GM19099 (cell line): Measurements from ENCODE around the gene ST3GAL5.

Experiments used
- POLR2A ChIP-seq: IDR thresholded peaks from 3 replicates; pipeline ENCODE4 v1.6.1; 2011; ENCODE audit warnings: low read depth; ENCODE audit not compliant: insufficient read length; ENCODE audit errors: extremely low read depth

The ST3GAL5 gene

GRCh38 chr2:85922199-85922598, 33.4 kb upstream of the ST3GAL5 start:
- TF ChIP-seq POLR2A, result no peak

GRCh38 chr2:85921659-85922058, 32.9 kb upstream of the ST3GAL5 start:
- TF ChIP-seq POLR2A, result no peak

- no peak for TF ChIP-seq POLR2A
These were observed 32.2 kb upstream of the ST3GAL5 start for GRCh38 chr2:85920810-85921545.

- TF ChIP-seq POLR2A, result no peak
These were observed 29.4 kb upstream of the ST3GAL5 start for GRCh38 chr2:85917887-85918795.

DNA sequence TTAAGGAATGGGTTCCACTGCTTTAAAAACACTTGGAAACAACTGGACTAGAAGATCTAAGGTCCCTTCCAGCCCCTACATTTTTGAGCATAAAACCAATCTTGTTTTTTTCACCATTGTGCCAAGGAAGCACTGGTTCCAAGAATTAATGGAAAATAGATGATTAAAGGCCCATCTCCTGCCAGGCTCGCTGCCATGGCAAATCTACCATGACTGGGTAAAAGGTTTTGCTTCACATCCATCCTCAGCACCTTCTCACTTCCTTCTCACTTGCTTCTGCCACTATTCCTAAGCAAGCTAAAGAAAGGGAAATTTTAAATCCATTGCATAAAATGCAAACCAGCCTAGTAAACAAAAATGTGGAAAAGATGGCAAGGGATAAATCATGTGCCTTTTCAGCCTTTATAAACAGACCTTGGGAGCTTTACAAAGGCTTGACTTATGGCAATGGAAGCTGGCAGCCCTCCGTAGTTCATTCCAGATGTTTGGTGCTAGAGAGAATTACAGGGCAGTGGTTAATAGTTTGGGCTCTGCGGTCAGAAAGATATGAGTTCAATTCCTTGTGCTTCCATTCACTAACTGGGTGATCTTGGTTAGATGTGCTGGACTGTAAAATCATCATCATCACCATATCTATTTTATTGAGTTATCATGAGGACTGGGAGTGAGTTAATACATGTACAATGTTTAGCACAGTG, 27.0 kb upstream of the ST3GAL5 start:
- TF ChIP-seq POLR2A, result no peak

DNA sequence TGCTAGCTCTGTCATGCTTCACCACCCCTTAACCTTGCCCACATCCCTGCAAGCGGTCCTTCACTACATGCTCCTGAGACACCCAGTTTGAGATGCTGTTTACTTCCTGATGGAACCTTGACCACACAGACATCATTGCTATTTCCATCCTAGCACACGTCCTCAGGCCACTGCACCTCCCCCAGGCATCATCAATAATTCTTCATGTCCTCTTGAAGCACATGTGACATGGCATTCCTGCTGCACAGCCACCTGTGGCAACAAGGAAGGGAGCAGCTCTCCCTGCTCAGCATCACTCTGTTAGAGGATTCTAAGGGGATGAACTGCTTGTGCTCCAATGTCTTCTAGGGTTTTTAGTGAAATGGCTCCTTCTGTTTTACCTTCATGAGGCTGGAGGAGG, 26.1 kb upstream of the ST3GAL5 start:
- no peak for TF ChIP-seq POLR2A

GRCh38 chr2:85913884-85914881, 25.4 kb upstream of the ST3GAL5 start:
- TF ChIP-seq POLR2A, result no peak

DNA sequence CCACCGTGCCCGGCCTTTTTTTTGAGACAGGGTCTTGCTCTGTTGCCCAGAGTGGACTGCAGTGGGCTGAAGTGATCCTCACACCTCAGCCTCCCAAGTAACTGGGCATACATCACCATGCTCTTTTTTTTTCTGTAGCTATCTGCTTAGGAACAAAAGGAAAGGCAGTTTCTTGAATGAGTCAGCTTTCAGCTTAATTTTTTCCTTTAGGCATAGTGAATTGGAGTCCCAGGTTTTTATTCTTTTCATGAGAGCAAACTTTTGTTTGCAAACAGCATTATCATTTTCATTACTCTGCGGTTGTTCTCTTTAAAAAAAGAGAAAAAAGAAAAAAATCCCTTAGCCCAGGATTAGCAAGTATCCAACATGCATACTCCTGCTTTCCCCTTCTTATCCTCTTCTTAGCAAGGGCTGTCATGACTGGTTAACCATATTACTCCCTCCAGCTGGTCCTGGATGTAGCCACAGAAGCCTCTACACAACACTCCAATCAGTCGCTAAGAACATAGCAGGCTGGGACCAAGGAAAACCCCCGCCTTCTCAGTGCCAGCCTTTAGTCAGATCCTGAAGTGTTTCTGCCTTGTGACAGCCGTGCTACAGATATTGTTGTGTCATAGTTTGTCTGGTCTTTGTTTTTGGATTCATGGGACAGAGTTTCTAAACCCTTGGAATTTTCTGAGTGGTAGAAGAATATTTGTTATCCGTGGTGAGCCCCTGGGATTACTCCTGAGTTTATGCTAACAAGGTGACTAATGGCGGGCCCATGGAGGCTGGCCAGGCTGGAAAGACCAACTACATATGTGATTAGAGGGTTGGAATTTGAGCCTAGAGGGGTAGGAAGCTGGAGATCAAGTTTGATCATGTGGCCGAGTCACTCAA, 23.3 kb upstream of the ST3GAL5 start:
- no peak for TF ChIP-seq POLR2A

DNA sequence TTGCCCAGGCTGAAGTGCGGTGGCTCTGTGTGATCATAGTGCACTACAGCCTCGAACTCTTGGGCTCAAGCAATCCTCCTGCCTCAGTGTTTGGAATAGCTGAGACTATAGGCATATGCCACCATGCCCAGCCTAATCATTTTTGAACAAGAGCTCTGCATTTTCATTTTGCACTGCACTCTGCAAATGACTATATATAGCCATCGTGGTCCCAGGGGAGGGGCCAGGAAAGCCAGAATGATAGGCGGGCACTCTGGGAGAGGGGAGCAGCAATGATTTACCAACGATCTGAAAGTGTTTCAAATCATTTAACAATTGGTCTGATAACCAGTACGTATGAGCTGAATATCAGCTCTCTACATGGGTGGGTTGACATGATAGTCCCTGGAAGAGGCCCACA, 22.3 kb upstream of the ST3GAL5 start:
- TF ChIP-seq POLR2A, result no peak

DNA sequence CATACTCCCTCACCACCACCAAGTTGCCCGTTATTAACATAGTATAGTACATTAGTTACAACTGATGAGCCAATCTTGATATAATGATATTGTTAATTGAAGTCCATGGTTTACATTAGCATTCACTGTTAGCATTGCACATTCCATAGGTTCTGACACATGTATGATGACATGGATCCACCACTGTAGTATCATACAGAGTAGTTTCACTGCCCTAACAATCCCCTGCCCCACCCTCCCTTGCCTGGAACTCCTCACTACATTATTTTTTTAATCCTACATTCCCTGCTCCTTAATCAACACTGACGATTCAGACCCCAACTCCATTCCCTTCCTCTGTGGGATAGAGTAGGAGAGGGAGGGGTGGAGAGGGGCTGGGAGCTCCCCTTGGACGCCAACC, 20.2 kb upstream of the ST3GAL5 start:
- no peak for TF ChIP-seq POLR2A

DNA sequence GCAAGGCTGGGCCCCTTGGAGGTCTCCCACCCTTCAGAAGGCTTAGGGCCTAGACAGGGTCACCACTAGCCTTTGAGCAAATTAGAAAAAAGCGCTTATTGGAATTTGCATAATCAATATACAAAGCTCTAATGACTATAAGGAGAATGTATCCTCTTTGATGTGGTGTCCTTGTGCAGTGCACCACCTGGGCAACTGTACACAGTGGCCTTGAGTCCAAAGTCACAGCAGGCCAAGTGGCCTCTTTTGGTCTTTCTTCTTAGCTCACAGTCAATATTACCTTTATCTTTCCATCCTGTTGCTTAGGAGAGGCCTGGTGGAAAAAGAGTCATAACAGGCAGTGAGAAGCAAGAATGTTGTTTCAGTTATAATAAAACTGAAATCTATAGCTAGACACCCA, 19.7 kb upstream of the ST3GAL5 start:
- no peak for TF ChIP-seq POLR2A

DNA sequence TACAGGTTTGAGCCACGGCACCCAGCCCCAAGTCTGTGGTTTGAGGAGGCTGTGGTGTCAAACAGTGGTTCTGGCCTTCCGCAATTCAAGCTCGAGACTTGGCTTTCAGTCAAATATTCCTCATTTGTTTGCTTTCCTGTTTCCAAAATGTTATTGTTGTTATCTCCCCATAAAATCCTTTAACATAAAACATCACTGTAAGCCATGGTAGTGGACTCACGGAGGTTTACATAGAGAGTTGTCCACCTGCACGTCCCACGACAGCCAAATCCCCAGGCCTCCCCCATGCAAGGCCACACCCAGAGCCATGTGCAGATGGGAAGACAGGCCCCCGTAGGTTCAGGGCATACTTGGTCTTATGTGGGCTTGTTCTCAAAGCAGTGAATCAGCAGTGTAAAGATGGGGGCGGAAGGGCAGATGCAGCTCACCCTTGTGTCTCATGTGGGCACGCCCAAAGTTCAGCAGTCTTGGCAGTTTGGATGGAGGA, 18.9 kb upstream of the ST3GAL5 start:
- no peak for TF ChIP-seq POLR2A

DNA sequence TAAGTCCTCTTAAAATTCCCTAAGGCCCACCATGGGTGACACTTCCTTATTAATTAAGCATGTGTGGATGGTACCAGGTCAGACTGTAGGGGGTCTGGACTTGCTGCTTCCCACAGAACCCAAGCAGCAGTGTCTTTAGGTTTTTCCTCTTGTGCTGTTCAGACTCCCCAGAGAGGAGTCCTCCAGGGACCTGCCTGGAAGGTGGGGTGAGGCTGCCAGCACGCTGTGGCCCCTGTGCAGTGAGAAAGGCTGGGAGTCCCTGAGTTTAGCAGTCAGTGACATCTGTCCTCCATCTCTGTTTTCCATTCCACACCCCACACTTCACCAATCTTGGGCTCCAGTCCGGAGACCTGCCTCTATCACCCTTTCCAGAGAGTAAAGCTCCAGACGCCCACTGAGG, 18.0 kb upstream of the ST3GAL5 start:
- TF ChIP-seq POLR2A, result no peak

GRCh38 chr2:85905891-85906290, 17.1 kb upstream of the ST3GAL5 start:
- no peak for TF ChIP-seq POLR2A

GRCh38 chr2:85905187-85905666, 16.4 kb upstream of the ST3GAL5 start:
- no peak for TF ChIP-seq POLR2A
